WERI-Rb-1 (cell line): Measurements from ENCODE around the gene CNTN3.

ENCODE experiments used
- DNase-seq: peaks from one replicate; pipeline ENCODE4 v3.0.0-alpha.2; 2020
- H3K27ac ChIP-seq: fragments of 250-450 bp; sonication (Bioruptor Pico); 2 replicates; pipeline ENCODE4 v1.5.1; 2020; ENCODE audit warnings: mild to moderate bottlenecking, moderate library complexity
- H3K27me3 ChIP-seq: fragments of 250-450 bp; sonication (Bioruptor Pico); 2 replicates; pipeline ENCODE4 v1.5.1; 2021; ENCODE audit warnings: mild to moderate bottlenecking, low read depth, moderate library complexity; ENCODE audit not compliant: insufficient read depth, severe bottlenecking
- H3K36me3 ChIP-seq: fragments of 250-450 bp; sonication (Bioruptor Pico); 2 replicates; pipeline ENCODE4 v1.5.1; 2020; ENCODE audit warnings: mild to moderate bottlenecking, moderate library complexity
- H3K4me3 ChIP-seq: 2 replicates; pipeline ENCODE4 v1.5.1; 2011; ENCODE audit warnings: low read depth, mild to moderate bottlenecking, control low read depth, low read length
- H3K9me3 ChIP-seq: fragments of 250-450 bp; sonication (Bioruptor Pico); 2 replicates; pipeline ENCODE4 v1.5.1; 2021; ENCODE audit warnings: mild to moderate bottlenecking, moderate library complexity; ENCODE audit not compliant: severe bottlenecking
- TF ChIP-seq, protein P1 (sequence below): IDR thresholded peaks from 2 replicates; pipeline ENCODE4 v1.5.1; 2011; ENCODE audit warnings: low read depth, mild to moderate bottlenecking, control low read depth, inconsistent platforms, low read length

CNTN3 gene

DNA sequence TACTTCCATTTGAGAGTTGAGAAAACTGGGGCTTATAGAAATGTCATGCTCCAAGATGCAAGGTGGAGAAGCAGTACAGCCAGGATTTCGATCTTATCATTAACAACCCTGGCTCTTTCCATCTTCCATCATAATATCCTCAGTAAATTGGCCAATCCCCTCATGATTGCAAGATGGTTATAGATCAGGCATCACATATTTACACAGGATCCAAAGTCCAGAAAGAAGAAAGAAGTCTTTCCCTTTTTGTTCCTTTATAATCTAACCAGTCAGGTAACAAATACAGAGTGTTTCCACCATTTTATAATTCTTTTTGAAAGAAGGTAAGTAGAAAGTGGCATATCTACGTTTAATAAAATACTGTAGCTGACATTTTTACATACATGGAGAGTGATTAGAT is 29.7 kb downstream of the CNTN3 start:
- Histone ChIP-seq H3K36me3 (no peaks in the 10 kb centered on the region), H3K27ac (no peak overlapping the region), H3K4me3 (no peak overlapping the region), H3K9me3 (no peaks in the 10 kb centered on the region), H3K27me3 (no peaks in the 10 kb centered on the region)
- TF ChIP-seq, protein P1, sequence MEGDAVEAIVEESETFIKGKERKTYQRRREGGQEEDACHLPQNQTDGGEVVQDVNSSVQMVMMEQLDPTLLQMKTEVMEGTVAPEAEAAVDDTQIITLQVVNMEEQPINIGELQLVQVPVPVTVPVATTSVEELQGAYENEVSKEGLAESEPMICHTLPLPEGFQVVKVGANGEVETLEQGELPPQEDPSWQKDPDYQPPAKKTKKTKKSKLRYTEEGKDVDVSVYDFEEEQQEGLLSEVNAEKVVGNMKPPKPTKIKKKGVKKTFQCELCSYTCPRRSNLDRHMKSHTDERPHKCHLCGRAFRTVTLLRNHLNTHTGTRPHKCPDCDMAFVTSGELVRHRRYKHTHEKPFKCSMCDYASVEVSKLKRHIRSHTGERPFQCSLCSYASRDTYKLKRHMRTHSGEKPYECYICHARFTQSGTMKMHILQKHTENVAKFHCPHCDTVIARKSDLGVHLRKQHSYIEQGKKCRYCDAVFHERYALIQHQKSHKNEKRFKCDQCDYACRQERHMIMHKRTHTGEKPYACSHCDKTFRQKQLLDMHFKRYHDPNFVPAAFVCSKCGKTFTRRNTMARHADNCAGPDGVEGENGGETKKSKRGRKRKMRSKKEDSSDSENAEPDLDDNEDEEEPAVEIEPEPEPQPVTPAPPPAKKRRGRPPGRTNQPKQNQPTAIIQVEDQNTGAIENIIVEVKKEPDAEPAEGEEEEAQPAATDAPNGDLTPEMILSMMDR: no peak
- no peak for DNase-seq

DNA sequence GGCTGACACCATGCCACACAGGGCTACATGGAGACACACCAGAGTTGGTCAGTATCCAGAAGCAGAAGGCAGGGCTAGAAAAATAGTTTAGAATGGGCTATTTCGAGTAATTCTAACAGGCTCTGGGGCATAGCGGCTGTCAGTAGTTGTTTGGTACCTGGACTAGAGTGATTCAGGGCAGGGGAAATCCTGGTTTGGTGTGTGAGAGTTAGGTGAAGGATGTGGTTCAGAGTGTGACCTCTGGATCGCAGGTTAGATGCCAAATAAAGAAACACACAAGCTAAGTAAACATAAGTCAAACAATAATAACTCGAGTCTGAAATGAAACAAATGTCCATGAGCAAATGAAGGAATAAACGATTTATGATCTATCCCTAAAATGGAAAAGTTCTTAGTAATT is 31.5 kb downstream of the CNTN3 start:
- no peaks in the 10 kb centered on the region for H3K27me3 ChIP-seq
- no peak overlapping the region for H3K4me3 ChIP-seq
- TF ChIP-seq, protein P1: no peak
- no peaks in the 10 kb centered on the region for H3K36me3 ChIP-seq
- DNase-seq: no peak
- no peak overlapping the region for H3K27ac ChIP-seq
- H3K9me3 ChIP-seq: no peaks in the 10 kb centered on the region

DNA sequence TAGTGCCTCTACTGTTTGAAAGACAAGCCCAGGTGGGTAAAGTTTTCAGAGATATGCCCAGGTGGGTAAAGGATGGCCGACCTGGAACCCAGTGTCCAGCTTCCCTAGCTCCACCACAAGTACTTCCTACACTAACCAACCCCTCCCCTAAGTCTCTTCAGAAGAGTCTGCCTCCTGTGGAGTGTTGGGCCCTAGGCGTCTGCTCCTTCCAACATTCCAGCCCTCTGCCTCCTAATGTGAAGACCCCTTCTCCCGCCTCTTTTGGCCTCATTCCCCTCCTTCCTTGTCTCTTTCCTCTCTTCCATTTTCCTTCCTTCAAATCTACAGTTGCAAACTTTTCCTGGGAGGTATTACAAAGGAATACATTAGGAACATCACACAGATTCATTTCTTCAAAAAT is 38.6 kb downstream of the CNTN3 start:
- DNase-seq: no peak
- Histone ChIP-seq H3K27me3 (no peaks in the 10 kb centered on the region), H3K9me3 (no peaks in the 10 kb centered on the region), H3K36me3 (no peaks in the 10 kb centered on the region), H3K4me3 (no peak overlapping the region), H3K27ac (no peak overlapping the region)
- TF ChIP-seq, protein P1: no peak

DNA sequence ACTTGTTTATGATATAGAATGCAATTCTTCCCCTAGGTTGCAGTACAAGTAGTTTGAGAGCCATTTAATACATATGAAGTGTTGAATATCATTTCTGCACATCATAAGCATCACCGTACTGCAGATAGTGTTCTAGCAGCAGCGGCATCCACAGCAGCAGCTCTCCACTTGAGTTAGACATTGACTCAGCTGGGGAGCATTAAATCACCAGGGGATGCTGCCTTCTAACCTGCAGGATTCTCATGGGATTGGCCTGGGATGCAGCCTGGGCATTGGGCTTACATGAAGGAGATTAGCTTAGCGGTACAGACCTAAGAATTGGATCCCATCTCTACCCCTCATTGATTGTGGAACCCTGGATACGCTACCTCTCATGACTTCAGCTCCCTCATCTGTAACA is 43.3 kb downstream of the CNTN3 start:
- Histone ChIP-seq H3K27me3 (no peaks in the 10 kb centered on the region), H3K9me3 (no peaks in the 10 kb centered on the region), H3K4me3 (no peak overlapping the region), H3K27ac (no peak overlapping the region), H3K36me3 (no peaks in the 10 kb centered on the region)
- TF ChIP-seq, protein P1: no peak
- DNase-seq: no peak
